NCI-H1694 treated with DMSO at 0.1 percent for 48 hours (cell line): ENCODE data around the gene AKR1C1.
"Not testable (repeated sequence)": the region's sequence is repeated elsewhere in the genome, so short reads cannot be mapped to it uniquely, and the experiment has no call there.

Experiments
- DNase-seq: peaks from one replicate; lab custom pipeline; 2025; lab: John Stamatoyannopoulos, UW

The AKR1C1 gene

DNA sequence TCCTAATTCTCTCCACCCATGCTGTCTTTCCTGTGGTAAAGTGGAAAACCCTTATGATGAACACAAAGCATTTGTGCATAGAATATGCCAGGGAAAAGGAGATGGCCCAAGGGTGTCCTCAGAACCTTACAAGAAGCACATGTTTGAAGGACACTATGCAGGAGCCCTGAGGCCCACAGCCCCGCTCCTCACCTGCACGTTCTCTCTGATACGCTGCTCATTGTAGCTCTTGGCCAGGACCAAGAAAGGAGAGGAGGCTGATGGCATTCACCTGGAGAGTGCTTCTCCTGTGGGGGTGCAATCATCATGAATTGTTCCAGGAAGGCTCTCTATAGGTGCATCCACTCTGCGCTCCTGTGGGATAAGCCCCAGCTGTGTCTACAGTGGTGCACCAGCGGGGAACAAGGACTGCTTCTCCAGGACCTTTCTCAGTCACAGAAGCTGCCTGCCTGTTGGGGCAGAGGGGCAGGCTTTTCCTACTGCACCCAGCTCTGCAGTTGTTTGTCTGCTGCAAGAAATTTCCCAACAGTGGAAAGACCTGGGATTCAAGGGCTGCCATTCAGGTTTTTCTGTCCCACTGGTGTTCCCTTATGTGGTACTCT is 20.5 kb downstream of the AKR1C1 start:
- no peak for DNase-seq

DNA sequence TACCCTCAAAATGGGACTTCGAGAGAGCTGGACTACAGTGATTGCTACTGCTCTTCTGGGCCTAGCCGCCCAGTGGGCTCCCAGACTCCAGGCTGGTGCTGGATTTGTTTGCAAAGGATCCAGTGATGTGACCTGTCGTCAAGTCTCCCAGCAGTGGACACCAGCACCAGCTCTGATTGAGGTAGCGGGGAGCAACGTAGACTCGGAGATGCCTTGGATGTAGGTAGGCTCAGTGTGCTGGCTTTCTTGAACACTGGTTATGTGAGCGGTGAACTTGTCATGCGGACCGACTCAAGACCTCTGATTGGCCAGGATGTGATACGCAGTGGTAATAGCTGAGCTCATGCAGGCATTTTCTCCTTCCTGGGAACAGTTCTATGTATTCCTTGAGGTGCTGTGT is 21.0 kb downstream of the AKR1C1 start:
- DNase-seq, result no peak

DNA sequence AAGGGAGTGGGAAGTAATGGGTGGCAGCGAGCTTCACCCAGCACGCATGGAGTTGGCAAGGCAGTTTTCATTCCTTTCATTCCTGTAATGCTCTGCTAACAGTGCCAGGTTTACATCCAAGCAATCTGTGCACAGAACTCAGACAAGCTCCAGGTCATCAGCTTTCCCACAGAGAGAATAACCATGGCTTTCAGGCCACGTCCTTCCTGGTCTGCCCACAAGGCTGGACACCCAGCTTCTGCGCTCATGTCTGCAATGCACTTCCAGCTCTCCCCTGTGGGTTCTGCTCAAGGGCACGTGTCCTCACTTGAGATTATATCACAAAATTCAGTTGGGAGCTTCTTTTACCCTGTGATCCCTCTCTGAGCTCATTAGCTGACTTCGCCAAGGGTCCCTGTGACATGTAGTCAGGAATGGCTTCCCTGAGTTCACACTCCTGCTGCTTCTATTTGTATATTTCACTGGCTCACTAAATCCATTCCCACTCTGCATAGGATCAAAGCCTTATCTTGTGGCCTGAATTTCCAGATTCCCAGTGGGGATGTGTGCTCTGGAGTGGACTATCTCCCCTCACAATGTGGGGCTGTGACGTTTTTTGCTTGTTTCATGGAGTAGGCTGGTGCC is 21.9 kb downstream of the AKR1C1 start:
- no peak for DNase-seq

DNA sequence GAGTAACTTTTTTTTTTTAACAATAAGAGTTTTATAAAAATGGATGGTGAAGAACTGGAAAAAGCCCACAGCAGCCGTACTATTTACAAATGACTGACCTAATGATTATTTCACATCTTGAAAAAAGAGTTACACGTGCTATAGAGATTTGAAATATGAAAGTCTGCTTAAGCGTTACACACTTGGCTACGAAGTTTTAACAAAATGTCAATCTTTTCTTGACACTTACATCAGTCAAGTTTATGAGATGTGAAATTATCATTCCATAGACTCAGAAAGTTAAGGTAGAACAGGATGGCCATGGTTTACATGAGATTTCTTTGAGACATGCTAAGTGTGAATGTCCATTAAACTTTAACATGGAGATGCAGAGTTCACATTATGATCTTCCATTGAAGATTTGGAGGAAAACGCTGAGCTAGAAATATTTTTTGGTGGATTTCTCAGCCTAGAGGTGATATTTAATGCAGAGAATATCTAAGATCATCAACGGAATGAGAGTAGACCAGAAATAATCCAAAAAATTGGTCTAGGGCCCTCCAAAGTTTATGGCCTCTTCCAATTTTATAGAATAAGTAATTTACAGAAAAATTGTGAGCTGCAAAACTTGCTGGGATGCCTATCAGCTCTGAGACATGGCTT is 24.9 kb downstream of the AKR1C1 start:
- not testable (repeated sequence) for DNase-seq

DNA sequence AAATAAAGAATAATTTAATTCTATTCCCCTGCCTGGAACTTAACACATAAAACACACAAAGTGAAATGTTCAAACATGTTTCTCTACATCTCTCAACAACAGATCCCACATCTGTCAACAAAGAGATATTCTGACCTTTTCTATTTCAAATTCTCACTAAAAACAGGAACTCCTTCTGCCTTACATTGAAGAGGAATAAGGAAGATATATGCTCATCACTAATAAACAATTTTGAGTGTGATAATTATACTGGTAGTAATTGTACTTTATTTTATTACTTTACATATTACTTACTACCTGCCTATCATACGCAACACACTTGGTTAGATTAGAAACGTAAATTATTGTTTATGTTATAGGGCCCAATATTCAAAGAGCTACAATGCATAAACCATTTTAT is 27.0 kb downstream of the AKR1C1 start:
- DNase-seq, result no peak

DNA sequence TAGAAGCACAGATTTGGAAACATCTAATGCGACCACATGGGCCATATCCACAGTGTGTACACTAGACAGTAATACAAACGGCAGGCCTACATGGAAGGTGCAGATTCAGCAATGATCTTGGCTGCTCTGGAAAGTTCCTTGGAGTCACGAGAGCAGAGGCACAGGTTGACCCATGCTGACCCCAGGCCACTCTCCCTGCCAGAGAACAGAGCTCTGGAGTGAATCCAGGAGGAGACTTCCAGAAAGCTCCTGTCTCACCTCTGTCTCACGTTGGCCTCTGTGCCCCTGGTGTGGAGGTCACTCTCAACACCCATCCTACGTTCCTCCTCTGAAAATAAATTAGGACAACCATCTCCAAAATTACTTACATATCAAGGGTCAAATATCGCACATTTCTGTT is 28.2 kb downstream of the AKR1C1 start:
- not testable (repeated sequence) for DNase-seq

DNA sequence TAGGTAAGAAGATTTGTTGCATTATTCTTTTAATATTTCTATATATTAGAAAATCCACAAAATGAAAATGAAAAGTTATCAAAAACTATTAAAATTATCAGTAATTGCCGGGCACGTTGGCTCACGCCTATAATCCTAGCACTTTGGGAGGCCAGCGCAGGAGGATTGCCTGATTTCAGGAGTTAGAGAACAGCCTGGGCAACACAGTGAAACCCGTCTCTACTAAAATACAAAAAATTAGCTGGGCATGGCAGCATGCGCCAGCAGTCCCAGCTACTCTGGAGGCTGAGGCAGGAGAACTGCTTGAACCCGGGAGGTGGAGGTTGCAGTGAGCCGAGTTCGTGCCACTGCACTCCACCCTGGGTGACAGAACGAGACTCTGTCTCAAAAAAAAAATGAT is 29.3 kb downstream of the AKR1C1 start:
- DNase-seq, result not testable (repeated sequence)

DNA sequence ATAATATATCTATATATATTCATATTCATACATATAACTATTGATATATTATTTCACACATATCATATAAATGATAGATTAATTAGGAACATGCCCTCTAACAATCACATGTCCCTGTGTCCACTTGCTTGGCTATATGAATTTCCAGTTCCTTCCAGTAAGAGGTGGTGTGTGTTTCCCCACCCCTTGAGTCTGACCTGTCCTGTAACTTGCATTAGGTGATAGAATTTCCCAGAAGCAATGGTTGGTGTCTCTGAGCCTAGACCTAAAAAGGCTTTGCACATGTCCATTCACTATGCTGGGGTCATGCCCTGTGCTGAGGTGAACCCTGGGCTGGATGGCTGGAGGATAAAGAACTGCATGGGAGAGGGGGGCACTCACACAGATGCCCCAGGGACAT is 31.0 kb downstream of the AKR1C1 start:
- DNase-seq, result not testable (repeated sequence)

DNA sequence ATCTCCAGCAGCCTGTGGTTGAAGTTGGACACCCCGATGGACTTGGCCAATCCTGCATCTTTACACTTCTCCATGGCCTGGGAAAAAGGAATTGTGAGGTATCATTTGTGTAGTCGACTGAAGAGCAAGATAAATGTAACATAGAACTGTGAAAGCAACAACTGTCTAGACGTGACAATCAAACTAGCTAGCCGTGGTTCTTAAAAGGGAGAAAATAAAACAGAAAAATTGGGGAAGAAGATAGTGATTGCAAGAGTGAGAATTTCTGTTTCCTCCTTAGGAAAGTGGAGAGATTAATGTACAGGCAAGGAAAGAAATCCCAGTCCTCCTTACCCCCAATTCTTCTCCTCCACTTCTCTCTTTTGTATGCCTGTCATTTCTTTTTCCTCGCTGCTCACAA is 35.5 kb downstream of the AKR1C1 start:
- no peak for DNase-seq

DNA sequence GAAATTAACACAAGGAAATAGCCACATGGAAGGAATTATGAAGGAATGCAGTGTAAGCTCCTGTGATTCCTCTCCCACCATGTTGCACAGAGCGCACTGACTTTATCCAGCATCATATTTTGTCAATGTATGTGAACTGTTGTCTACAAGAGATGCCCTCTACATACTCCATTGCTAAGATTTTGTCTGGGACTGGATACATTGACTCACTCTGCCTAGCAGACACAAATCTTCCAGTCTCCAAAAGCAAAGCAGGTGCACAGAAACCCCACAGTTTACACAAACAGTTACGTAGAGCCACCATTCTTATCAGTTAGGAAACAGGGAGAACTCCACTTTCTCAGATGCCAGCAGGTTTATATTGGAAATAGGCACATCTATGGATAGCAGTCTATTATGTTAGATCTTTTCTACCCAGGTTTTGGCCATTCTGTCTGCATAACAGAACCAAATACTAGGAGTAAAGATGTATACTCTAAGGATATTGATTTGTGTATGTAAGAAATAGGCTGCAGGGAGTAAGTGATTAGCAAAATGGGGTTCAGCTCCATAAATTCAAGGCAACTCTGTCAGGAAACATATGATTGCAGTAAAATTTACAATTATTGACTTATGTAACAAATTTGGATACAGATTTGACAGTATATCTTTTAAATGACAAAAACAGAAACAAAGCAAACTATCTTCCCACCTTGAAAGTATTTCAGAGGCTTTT is 39.0 kb downstream of the AKR1C1 start:
- DNase-seq, result no peak

DNA sequence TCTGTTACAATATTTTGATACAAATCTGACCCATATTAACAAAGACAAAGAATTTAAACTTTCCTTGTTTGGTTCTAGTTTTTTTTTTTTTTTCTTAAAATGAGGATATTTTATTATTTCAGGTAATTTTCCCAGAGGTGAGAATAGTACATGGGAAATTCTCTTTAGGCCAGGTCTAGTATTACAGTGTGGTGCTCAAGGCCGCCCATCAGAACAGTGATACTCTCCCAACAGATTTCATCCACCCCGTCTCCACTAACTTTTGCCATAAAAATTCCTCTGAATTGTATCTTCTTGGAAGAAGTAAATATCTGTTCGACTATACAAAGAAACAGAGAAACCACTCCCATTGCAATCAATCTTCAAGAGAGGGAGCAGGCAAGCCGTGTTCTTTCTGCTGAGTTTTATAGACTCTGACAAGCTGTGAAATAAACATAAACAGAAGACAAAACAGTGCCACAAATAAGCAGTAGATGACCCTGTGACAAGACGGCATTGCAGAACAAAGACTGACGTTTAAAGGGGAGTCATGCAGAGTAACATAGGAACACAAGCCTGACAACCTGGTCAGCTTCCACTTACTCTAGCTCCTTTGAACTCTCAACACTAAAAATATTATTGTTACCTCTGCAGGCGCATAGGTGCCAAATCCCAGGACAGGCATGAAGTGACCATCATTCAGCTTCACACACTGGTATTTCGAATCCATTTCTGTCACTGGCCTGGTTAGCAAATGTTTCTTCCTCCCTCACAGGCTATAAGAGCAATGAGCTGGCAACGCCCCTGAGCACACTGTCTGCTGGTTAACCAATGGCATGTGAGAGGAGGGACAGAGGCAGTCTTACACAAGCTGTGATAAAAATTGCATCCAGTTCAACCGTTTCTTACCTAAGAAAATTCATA is 40.2 kb downstream of the AKR1C1 start, which contains the start of gene AKR1C2:
TSS of gene AKR1C2 (minus strand) at position 731 of the 903 bp plus-strand sequence. CDS start at position 709, 22 bp downstream.
- not testable (repeated sequence) for DNase-seq

DNA sequence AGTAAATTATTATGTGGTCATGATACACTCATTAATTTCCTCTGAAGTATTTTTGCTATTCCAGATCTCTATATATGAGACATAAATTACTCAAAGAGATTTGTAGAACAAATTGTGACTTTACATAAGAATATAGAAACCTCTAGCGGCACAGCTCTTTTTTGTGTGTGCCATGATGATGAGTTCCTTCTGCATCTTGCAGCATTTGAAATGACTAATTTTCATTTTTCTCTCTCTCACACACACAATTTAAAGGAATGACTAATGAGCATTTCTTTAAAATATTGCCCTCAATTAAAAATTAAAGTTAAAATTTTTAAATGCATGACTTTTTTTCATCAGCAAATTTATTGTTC is 40.8 kb downstream of the AKR1C1 start:
- not testable (repeated sequence) for DNase-seq

DNA sequence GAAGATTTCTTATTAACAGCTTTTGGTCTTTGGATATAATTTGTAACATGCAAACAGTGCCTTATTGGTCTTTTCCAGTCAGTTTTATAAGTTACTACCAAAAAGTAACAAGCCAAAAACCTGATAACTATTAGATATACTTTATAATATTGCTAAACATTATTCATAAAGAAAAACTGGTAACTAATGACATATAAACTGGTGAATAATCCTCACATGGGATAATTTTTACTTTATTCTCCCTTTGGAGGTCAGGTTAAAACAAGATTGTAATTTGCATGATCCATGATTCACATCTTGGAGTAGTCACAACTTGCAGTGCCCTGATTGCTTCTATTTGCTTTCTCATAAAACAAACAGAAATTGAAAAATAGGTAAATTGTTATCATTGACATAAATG is 41.3 kb downstream of the AKR1C1 start:
- DNase-seq, result not testable (repeated sequence)

DNA sequence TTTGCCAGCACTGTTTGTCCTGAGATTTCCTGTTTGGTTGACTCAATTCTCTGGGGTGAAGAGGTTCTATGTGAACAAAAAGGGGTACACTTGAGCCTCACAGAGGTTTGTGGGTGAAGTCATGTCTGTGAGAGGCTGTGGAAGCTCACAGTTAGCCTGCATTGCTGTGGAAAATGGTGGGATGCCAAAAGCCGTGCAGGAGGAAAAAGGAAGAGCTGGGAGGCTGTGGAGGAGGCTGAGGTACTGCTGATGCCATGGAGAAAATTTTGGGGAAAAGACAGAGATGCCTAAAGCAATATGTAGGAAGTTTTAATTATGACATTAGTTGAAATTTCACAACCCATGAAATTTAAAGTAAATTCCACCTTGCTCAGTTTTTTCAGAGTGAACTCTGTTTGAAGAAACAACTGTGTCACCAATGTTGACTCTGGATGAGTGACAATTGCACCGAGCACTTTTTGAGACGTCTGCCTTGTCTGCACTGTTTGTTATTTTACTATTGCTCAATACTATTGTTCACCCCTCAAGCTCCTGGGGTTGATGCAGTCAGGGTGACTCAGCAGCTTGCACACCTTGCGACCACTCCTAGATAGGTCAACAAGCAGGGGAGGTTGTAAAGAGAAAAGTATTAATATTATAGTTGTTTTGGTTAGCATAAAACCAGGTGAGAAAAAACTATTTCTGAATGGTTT is 45.8 kb downstream of the AKR1C1 start:
- not testable (repeated sequence) for DNase-seq

DNA sequence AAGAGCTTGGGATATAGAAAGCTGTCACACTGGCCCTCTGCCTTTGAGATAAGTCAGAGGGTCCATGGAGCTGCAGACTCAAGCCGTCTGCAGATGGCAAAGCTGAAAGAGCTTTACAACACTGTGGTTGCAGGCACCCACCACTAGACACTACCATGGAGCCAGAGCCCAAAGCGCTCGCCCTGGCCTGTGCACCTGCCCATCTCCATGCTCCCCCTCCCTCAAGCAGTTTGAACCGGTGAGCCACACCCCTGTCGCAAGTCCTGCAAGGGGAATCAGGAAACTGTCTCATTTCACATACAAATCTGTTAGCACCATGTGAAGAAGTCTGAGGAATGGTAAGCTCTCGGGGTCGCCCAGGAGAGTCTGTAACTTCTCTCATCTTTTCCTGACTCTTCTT is 46.8 kb downstream of the AKR1C1 start:
- DNase-seq, result not testable (repeated sequence)

DNA sequence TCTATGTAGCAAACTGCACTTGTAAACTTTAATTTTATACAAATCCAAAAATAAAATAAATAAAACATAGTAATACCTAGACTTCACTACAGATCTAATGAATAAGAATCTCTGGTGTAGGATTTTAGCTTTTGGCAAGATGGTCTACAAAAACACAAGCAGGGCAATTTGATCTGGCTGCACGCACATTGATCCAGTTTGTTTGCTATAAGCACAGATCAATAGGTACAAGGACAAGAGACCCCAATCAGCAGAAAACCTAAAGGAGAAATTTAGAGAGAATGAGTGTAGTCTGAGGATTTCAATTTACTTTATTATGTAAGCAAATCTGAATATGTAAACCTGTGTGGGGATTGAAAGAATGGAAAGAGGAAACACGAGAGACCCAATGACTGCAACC is 48.2 kb downstream of the AKR1C1 start:
- not testable (repeated sequence) for DNase-seq

DNA sequence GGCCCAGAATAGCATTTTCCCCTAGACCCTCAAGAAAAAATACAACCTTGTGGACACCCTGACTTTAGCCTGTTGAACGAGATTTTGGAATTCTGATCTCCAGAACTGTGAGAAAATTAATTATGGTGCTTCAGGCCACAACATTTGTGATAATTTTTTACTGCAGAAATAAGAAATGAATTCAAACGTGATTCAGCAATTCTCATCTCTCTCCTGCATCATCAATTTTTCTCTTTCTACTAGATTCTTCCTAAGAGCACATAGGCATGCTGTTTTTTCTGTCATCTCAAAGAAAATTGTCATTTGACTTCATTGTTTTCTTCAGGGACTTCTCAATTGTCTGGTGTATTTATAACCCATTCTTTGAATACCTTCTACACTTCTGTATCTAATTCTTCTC is 49.4 kb downstream of the AKR1C1 start:
- no peak for DNase-seq

DNA sequence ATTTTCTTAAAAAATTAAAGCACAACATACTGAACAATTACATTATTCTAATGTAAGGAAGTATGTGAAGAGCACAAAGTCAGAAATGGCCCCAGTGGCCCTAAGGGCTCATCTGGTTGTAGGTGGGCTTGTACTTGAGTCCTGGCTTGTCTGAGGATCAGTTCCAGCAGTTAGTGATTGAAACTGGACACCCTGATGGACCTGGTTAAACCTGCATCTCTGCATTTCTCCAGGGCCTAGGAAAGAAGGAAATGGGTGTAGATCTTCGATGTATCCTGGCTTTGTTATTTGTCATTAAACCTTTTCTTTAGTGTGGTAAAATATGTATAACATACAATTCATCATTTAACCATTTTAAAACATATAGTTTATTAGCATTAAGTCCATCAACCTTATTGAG is 50.2 kb downstream of the AKR1C1 start:
- no peak for DNase-seq

DNA sequence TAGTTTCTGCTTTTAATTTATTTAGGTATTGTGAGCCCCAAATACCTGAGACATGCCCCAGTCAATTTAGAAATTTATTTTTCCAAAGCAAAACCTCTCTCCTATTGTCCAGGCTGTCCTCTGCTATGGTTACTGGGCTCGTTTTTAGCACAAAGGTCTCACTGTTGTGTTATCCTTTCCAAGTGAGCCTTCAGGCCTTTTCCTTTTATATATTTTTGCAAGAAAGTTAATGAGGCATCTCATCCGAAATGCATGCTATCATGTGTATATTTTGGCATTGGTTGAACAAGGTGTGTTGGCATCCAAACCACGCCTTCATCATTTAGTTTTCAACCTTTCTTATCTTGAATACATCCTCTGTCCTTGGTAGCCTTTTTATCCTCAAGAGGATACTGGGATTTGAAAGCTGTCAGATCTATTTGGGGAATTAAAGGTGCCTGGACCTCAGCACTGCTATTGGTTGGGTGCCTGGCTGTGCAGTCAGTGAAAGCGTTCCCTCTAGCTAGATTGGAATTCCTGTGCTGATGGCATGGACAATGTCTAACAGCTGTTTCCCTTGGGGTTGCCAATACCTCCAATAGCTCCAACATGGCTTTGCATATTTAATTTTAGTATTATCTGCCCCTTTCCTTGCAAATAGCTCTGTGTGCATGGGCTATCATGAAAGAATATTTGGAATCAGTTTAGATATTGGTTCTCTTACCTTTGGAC is 51.1 kb downstream of the AKR1C1 start:
- not testable (repeated sequence) for DNase-seq

DNA sequence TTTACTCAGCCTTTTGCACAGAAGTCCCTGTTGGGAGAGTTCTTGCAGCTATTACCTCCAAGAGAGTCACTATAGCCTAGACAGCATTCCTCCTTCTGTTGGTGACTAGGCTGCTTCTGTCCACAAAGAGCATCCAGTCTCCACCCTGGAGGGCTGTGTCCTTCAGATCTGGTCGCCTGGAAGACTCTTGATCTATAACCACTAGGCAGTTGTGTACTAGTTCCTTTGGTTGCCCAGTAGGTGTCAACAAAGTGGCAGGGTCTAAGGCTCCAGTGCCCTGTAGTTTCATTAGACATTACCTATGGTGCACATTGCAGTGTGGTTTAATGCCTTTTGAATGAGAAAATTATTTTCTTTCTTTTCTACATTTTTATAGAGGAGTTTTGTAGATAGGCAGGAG is 51.7 kb downstream of the AKR1C1 start:
- no peak for DNase-seq

DNA sequence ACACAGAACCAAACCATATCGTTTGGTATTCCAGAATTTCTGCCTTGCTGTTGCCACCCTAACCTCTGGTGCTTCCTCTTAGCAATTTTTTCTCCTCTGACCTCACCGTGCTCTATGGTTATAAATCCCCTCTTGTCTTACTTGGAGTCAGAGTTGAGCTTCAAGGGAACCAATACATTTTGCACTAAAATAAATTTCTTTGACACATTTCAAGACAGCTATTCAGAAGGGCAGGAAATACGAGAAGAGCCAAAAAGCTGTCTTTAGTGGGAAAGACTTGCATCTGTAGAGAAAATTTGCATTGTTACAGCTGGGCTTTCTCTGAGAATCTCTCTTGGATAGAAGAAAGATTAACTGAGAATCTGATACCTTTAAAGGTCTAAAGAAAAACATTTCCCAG is 54.9 kb downstream of the AKR1C1 start:
- no peak for DNase-seq
